ENCODE measurements around the gene ZDHHC4. TPM values are rescaled to one million over a fixed set of nuclear protein-coding genes. Genes with fewer than 3 reads are reported as not detected.

ZDHHC4 gene
- total and polyA plus RNA-seq, 2 of the 8 experiments (the other 6 are each of a cell fraction or from before 2014, with no cell fraction given): 50.2 to 171 TPM

DNA sequence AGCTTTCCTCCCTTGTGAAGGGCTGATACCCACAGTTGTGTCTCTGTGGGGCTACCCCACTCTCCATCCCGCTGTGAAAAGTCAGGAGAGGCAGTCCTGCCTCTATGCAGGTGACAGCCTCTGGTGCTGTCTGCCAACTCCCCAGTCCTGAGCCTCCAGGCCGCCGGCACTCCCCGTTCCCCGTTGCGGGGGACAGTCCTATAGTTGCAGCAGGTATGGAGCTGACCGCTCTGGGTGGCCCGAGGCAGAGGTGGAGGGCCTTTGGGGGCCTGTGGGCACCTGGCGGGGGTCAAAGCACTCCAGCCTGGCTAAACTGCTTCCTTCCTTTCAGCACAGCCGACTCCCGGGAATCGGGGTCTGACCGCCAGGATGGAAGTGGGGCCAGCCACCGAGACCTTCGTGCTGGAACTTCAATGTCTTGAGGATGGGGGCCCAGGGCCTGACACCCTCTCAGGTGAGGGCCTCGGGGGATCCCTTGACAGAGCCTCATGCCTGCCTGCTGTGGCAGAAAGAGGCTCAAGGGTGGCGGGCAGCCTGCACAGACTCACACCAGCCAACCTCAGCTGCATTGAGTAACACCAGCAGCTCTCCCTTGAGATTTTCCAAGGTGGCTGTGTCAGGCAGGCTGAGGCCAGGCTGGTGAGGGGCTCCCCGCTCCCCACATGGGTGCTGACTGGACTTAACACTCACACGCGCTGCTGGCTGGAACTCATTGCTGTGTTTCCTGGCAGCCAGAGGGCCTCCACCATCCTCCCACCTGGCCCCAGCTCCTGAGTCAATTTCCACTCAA, 39.8 kb downstream of the ZDHHC4 start:
- H4K8ac ChIP-seq (ENCODE audit: extremely low read depth, insufficient read depth, low read length): no peak overlapping the region
- H3K56ac ChIP-seq (replicated peaks; ENCODE audit: insufficient read length, low read depth, low read length): no peak overlapping the region
- H4K20me1 ChIP-seq (replicated peaks in 1 of 2; ENCODE audit: control insufficient read depth in 1 of 2, insufficient read depth in 2 of 2, low read length in 2 of 2): peaks cover 0 to 7% of the 10 kb centered on the region in 2 experiments
- peaks cover 0 to 12% (median 7%) of the 10 kb centered on the region in 4 experiments; a peak in 5 of 7 replicates for H3K4me1 ChIP-seq (replicated peaks in 1 of 4; ENCODE audit: control insufficient read depth in 3 of 4, insufficient read depth in 4 of 4, low read length in 3 of 4)
- H2BK5ac ChIP-seq (ENCODE audit: low read depth, low read length): no peak overlapping the region
- H3K4ac ChIP-seq (replicated peaks; ENCODE audit: insufficient read length, low read depth, low read length): no peak overlapping the region
- no peak overlapping the region for H3K9ac ChIP-seq (replicated peaks in 1 of 4; ENCODE audit: extremely low read depth in 1 of 4, low read depth in 3 of 4, low read length in 3 of 4)
- H3K4me2 ChIP-seq (ENCODE audit: insufficient read depth in 1 of 2, low read depth in 2 of 2, low read length in 2 of 2): no peak overlapping the region
- H3K23ac ChIP-seq (ENCODE audit: insufficient read length): no peak overlapping the region
- FAIRE-seq (no peak), DNase-seq (ENCODE audit: low read depth in 1 of 2, low spot score in 2 of 2) (no peak)
- WGBS, 2 experiments (ENCODE audit: extremely low coverage in 1 of 2, insufficient coverage in 1 of 2, insufficient read length in 1 of 2, insufficient replicate concordance in 2 of 2, low coverage in 1 of 2, low lambda C conversion rate in 2 of 2, missing lambda C conversion rate in 1 of 2): 94% methylated on average over 20 of the region's 20 CpGs; no CpG with 5 or more reads in 1 of the 2 experiments
- ChIA-PET CTCF (ENCODE audit: partially characterized antibody) (interaction anchor here (0.7 to 1.0 kb wide), 3 partner anchors 38 to 241 kb away, joined by 3 read pairs; no protein-coding TSS in a partner anchor), POLR2A (ENCODE audit: partially characterized antibody) (interaction anchor here (0.6 to 2.0 kb wide), 3 partner anchors 27 to 101 kb away, joined by 3 to 6 read pairs (median 3); partner anchors contain the start of gene INTS15)
- peaks cover 0 to 4% (median 0%) of the 10 kb centered on the region in 4 experiments; a peak in 1 of 7 replicates for H3K27me3 ChIP-seq (replicated peaks in 1 of 4; ENCODE audit: control insufficient read depth in 3 of 4, extremely low read depth in 1 of 4, insufficient read depth in 3 of 4, low read length in 3 of 4)
- no peaks in the 10 kb centered on the region for H3K79me2 ChIP-seq (ENCODE audit: control insufficient read depth in 1 of 2, insufficient read depth in 2 of 2, low read length in 2 of 2)
- no peak overlapping the region for H2BK12ac ChIP-seq (ENCODE audit: low read depth, low read length)
- H2AFZ ChIP-seq (ENCODE audit: low read length): no peak overlapping the region
- H3K9me3 ChIP-seq (ENCODE audit: insufficient read depth in 2 of 2, low read depth in 1 of 2, low read length in 1 of 2): no peaks in the 10 kb centered on the region
- no peak overlapping the region for H3K14ac ChIP-seq (ENCODE audit: insufficient read length)
- H2BK15ac ChIP-seq (ENCODE audit: low read length): no peak overlapping the region
- no peak overlapping the region for H2AK5ac ChIP-seq (ENCODE audit: low read depth, low read length)
- H4K91ac ChIP-seq (replicated peaks; ENCODE audit: insufficient read length, low read length): no peak overlapping the region
- H3K23me2 ChIP-seq (ENCODE audit: low read depth, low read length): peaks cover 7% of the 10 kb centered on the region; the same call in 1 of the 2 replicates
- peaks cover 2% of the 10 kb centered on the region; the same call in 1 of the 2 replicates for H3K79me1 ChIP-seq (ENCODE audit: low read depth, low read length)
- no peak overlapping the region for H2BK120ac ChIP-seq (replicated peaks; ENCODE audit: low read depth, low read length)
- no peak overlapping the region for H4K5ac ChIP-seq (ENCODE audit: insufficient read length, low read depth, low read length)
- H3K36me3 ChIP-seq (ENCODE audit: control insufficient read depth in 2 of 4, insufficient read depth in 4 of 4, low read length in 3 of 4): peaks cover 2 to 11% (median 6%) of the 10 kb centered on the region in 4 experiments; a peak in 4 of 8 replicates
- no peak overlapping the region for H2BK20ac ChIP-seq (ENCODE audit: low read length)
- H3K18ac ChIP-seq (ENCODE audit: extremely low read depth, low read length): no peak overlapping the region
- no peak overlapping the region for H3K4me3 ChIP-seq (ENCODE audit: extremely low read depth in 1 of 4, insufficient read depth in 2 of 4, low read depth in 3 of 4, low read length in 4 of 4)
- no peak overlapping the region for H3K27ac ChIP-seq (ENCODE audit: low read depth, low read length)
- TF ChIP-seq, protein P1, sequence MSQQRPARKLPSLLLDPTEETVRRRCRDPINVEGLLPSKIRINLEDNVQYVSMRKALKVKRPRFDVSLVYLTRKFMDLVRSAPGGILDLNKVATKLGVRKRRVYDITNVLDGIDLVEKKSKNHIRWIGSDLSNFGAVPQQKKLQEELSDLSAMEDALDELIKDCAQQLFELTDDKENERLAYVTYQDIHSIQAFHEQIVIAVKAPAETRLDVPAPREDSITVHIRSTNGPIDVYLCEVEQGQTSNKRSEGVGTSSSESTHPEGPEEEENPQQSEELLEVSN (IDR thresholded peaks at IDR 0.05): no peak
- TF ChIP-seq TBP (IDR thresholded peaks at IDR 0.05; ENCODE audit: low read depth, low read length): no peak

Data from H1 (cell line).